H1 (cell line): ENCODE data around the gene FBXL17.

Experiments used
- CEBPB ChIP-seq: IDR thresholded peaks from 2 replicates; pipeline ENCODE4 v1.6.1; 2012; ENCODE audit warnings: low read depth, low read length
- CHD1 ChIP-seq: IDR thresholded peaks from 2 replicates; pipeline ENCODE4 v1.6.1; 2012; ENCODE audit warnings: low read depth, low read length, improper control_type of control experiment
- GABPA ChIP-seq: IDR thresholded peaks from 2 replicates; pipeline ENCODE4 v1.6.1; 2011; ENCODE audit warnings: mild to moderate bottlenecking, low read length, moderate library complexity, borderline replicate concordance; ENCODE audit not compliant: insufficient read depth
- POLR2AphosphoS5 ChIP-seq: IDR thresholded peaks from 2 replicates; pipeline ENCODE4 v1.6.1; 2011; ENCODE audit warnings: low read depth, low read length
- SP2 ChIP-seq: IDR thresholded peaks from 2 replicates; pipeline ENCODE4 v1.6.1; 2012; ENCODE audit warnings: mild to moderate bottlenecking, low read length, inconsistent platforms
- TF ChIP-seq, protein P1 (sequence below), 3 experiments: IDR thresholded peaks; 1 replicate in 2 of 3; 2 replicates in 1 of 3; pipeline versions ENCODE4 v1.5.1 to v1.6.1; 2011; ENCODE audit warnings: low read length in 3 of 3, mild to moderate bottlenecking in 3 of 3, inconsistent platforms in 2 of 3, low read depth in 1 of 3, moderate library complexity in 1 of 3; ENCODE audit not compliant: insufficient read depth in 1 of 3; ENCODE audit errors: control extremely low read depth in 1 of 3

DNA sequence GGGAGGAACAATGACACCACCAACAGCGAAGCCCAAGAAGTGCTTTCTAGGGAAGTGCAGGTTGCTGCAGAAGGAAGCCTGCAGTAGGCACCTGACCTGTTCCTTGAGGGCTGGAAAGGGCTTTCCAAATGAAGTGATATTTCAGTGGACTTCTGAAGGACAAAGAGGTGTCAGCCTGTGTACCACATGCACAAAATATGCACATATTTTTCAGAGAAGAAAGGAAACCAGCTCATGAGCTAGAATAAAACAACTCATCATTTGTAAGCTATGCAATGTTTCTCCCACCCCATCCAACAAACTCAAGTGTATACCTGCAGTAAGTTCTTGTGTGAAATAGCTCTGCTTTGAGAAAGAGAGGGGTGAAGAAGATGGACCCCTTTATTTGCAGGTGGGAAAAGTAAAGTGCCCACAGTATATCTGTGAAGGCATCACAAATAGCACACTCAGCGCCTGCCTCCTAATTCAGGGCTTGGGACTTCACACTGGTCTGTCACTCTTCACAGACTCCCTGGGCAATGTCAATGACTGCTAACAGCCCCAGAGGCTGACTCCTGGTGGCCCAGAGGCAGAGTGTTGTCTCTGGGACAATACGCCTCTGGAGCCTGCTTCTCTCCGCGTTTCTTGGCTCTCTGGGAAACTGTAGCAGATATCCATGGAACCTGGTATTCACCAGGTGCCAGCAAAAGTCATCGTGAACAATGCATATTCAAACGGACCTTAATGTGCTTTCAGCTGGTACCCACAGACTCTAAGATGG lies 513.1 kb downstream of the FBXL17 start:
- TF ChIP-seq GABPA (no peak), SP2 (no peak), CHD1 (no peak), CEBPB (no peak), POLR2AphosphoS5 (no peak)
- TF ChIP-seq, protein P1, sequence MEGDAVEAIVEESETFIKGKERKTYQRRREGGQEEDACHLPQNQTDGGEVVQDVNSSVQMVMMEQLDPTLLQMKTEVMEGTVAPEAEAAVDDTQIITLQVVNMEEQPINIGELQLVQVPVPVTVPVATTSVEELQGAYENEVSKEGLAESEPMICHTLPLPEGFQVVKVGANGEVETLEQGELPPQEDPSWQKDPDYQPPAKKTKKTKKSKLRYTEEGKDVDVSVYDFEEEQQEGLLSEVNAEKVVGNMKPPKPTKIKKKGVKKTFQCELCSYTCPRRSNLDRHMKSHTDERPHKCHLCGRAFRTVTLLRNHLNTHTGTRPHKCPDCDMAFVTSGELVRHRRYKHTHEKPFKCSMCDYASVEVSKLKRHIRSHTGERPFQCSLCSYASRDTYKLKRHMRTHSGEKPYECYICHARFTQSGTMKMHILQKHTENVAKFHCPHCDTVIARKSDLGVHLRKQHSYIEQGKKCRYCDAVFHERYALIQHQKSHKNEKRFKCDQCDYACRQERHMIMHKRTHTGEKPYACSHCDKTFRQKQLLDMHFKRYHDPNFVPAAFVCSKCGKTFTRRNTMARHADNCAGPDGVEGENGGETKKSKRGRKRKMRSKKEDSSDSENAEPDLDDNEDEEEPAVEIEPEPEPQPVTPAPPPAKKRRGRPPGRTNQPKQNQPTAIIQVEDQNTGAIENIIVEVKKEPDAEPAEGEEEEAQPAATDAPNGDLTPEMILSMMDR (IDR thresholded peaks at IDR 0.05; ENCODE audit: control extremely low read depth in 1 of 3, insufficient read depth in 1 of 3, low read depth in 1 of 3, low read length in 3 of 3) = no peak
